CD14-positive monocyte (primary cell): ENCODE results near the gene RAB6A. TPM values are rescaled to one million over a fixed set of nuclear protein-coding genes. Genes with fewer than 3 reads are reported as not detected.

ENCODE experiments used
- DNase-seq, 3 donors: peaks; one replicate each; pipeline ENCODE4 v3.0.0-alpha.2; 2011 to 2022
- H2AFZ ChIP-seq: 2 replicates; pipeline ENCODE4 v1.6.0; 2012; ENCODE audit warnings: mild to moderate bottlenecking, low read depth, low read length, inconsistent platforms; ENCODE audit not compliant: insufficient read depth, poor library complexity, severe bottlenecking
- H3K27ac ChIP-seq, 2 donors: 1 replicate in 1 of 2; 2 replicates in 1 of 2; pipeline ENCODE4 v1.5.1; 2012 to 2013; ENCODE audit warnings: low read length in 2 of 2, control low read depth in 1 of 2, inconsistent platforms in 1 of 2, low read depth in 1 of 2, mild to moderate bottlenecking in 1 of 2
- H3K27me3 ChIP-seq, 2 donors: one replicate each; pipeline versions ENCODE4 v1.6.0 to v1.6.1; 2011 to 2013; ENCODE audit warnings: low read length in 2 of 2; ENCODE audit not compliant: control insufficient read depth in 2 of 2, insufficient read depth in 2 of 2
- H3K36me3 ChIP-seq, 2 donors: replicated peaks in 1 of 2; 1 replicate in 1 of 2; 2 replicates in 1 of 2; pipeline versions ENCODE4 v1.5.1 to v1.6.1; 2012 to 2013; ENCODE audit warnings: low read length in 2 of 2, control low read depth in 1 of 2, inconsistent platforms in 1 of 2, mild to moderate bottlenecking in 1 of 2; ENCODE audit not compliant: insufficient read depth in 2 of 2, control insufficient read depth in 1 of 2
- H3K4me1 ChIP-seq, 2 donors: 1 replicate in 1 of 2; 2 replicates in 1 of 2; pipeline versions ENCODE4 v1.5.1 to v1.6.1; 2012 to 2013; ENCODE audit warnings: low read length in 2 of 2, control low read depth in 1 of 2, inconsistent platforms in 1 of 2, mild to moderate bottlenecking in 1 of 2, moderate library complexity in 1 of 2; ENCODE audit not compliant: insufficient read depth in 2 of 2, control insufficient read depth in 1 of 2
- H3K4me2 ChIP-seq: replicated peaks from 2 replicates; pipeline ENCODE3; 2012; ENCODE audit warnings: low read length, moderate library complexity, mild to moderate bottlenecking; ENCODE audit not compliant: poor library complexity, severe bottlenecking; ENCODE audit errors: extremely low read depth
- H3K4me3 ChIP-seq, 3 experiments: fragments of 200-600 bp in 1 of 3; sonication (generic) in 1 of 3; replicated peaks in 1 of 3; 1 replicate in 2 of 3; 2 replicates in 1 of 3; pipeline ENCODE4 v1.5.1; 2011 to 2013; ENCODE audit warnings: low read length in 3 of 3, mild to moderate bottlenecking in 3 of 3, control low read depth in 2 of 3, low read depth in 2 of 3, inconsistent platforms in 1 of 3, moderate library complexity in 1 of 3
- H3K79me2 ChIP-seq: 2 replicates; pipeline ENCODE4 v1.6.0; 2012; ENCODE audit warnings: mild to moderate bottlenecking, control low read depth, inconsistent platforms, low read length, moderate library complexity; ENCODE audit not compliant: insufficient read depth
- H3K9ac ChIP-seq: 2 replicates; pipeline ENCODE4 v1.6.0; 2017; ENCODE audit warnings: low read length, mild to moderate bottlenecking; ENCODE audit not compliant: insufficient read depth, poor library complexity, severe bottlenecking
- H3K9me3 ChIP-seq, 2 donors: replicated peaks in 1 of 2; 1 replicate in 1 of 2; 2 replicates in 1 of 2; pipeline versions ENCODE4 v1.5.1 to v1.6.1; 2012 to 2013; ENCODE audit warnings: low read length in 2 of 2, control low read depth in 1 of 2; ENCODE audit not compliant: control insufficient read depth in 1 of 2, insufficient read depth in 1 of 2
- H4K20me1 ChIP-seq: 2 replicates; pipeline ENCODE4 v1.6.0; 2012; ENCODE audit warnings: mild to moderate bottlenecking, low read length, control low read depth, moderate library complexity; ENCODE audit not compliant: insufficient read depth
- H3K27ac Mint-ChIP-seq, 7 donors: one replicate each; pipeline ENCODE4 v1.8.0; 2020; ENCODE audit warnings: mild to moderate bottlenecking in 7 of 7, mixed read lengths in 7 of 7, moderate library complexity in 6 of 7, inconsistent platforms in 2 of 7
- H3K27me3 Mint-ChIP-seq, 3 donors: one replicate each; pipeline ENCODE4 v1.8.0; 2021 to 2022; ENCODE audit warnings: low read depth in 3 of 3, mild to moderate bottlenecking in 3 of 3, mixed read lengths in 3 of 3, moderate library complexity in 3 of 3, inconsistent platforms in 1 of 3
- H3K36me3 Mint-ChIP-seq, 2 donors: one replicate each; pipeline ENCODE4 v1.8.0; 2020; ENCODE audit warnings: mixed read lengths in 2 of 2, inconsistent platforms in 1 of 2, mild to moderate bottlenecking in 1 of 2
- H3K4me1 Mint-ChIP-seq: one replicate; pipeline ENCODE4 v1.8.0; 2020; ENCODE audit warnings: mild to moderate bottlenecking, mixed read lengths
- H3K4me3 Mint-ChIP-seq, 2 donors: one replicate each; pipeline ENCODE4 v1.8.0; 2020; ENCODE audit warnings: mild to moderate bottlenecking in 2 of 2, mixed read lengths in 2 of 2, moderate library complexity in 1 of 2
- H3K9me3 Mint-ChIP-seq, 7 donors: one replicate each; pipeline ENCODE4 v1.8.0; 2020 to 2022; ENCODE audit warnings: mixed read lengths in 7 of 7, mild to moderate bottlenecking in 6 of 7, moderate library complexity in 6 of 7, inconsistent platforms in 2 of 7
- WGBS: methylation state at CpG from one replicate; pipeline ENCODE4 v1.1.5; 2013; ENCODE audit warnings: missing lambda C conversion rate; ENCODE audit not compliant: insufficient coverage; 5-methylcytosine and 5-hydroxymethylcytosine counted together
- intact Hi-C, 2 donors: fragments of 100-400 bp; cut with micrococcal nuclease; formaldehyde crosslinking; loops; one replicate each; pipeline versions ENCODE4 v1.15.0 to v1.15.1; 2023
- polyA plus RNA-seq, 3 donors: library from polyadenylated mRNA; depleted of rRNA in 1 of 3; unstranded in 2 of 3; stranded (reverse) in 1 of 3; fragments of 300-500 nt in 2 of 3; fragments of >200 nt in 1 of 3; fragmentation: Illumina TruSeq in 2 of 3; gene quantifications; 1 replicate in 2 of 3; 2 replicates in 1 of 3; pipeline ENCODE4 v1.2.3, GENCODE V29; 2012 to 2021
- TF ChIP-seq, protein P1 (sequence below): fragments of 200-600 bp; IDR thresholded peaks from one replicate; pipeline ENCODE4 v1.8.0; 2022; ENCODE audit warnings: antibody characterized with exemption, mild to moderate bottlenecking

RAB6A gene
- polyA plus RNA-seq, 3 donors: 38.3 to 91.3 (median 78.6) TPM

DNA sequence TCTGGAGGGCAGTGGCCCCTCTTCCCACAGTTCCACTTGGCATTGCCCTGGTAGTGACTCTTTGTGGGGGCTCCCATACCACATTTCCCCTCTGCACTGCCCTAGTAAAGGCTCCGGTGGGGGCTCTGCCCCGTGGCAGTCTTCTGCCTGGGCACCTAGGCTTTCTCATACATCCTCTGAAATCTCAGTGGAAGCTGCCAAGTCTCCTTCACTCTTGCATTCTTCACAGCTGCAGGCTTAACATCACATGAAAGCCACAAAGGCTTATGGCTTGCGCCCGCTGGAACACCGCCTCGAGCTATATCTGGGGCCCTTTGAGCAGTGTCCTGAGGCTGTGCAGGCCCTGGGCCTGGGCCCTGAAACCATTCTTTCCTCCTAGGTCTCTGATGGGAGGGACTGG is 89.2 kb downstream of the RAB6A start:
- 96% methylated on average over 6 of the region's 6 CpGs for WGBS
- no peak overlapping the region for H3K27ac Mint-ChIP-seq

DNA sequence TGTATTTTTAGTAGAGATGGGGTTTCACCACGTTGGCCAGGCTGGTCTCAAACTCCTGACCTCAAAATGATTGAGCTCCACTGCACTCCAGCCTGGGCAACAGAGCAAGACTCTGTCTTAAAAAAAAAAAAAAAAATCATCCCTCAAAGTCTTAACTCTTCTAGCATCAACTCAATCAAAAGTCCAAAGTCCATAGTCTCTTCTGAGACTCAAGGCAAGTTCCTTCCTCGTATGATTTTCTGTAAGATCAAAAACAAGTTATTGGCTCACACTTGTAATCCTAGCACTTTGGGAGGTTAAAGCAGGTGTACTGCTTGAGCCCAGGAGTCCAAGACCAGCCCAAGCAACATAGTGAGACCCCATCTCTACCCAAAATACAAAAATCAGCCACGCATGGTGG is 90.1 kb downstream of the RAB6A start:
- no peaks in the 10 kb centered on the region for H3K4me1 ChIP-seq
- no peaks in the 10 kb centered on the region for H3K27me3 Mint-ChIP-seq
- no peaks in the 10 kb centered on the region for H3K27me3 ChIP-seq
- no peak overlapping the region for H3K9ac ChIP-seq
- no peak for DNase-seq
- no peak overlapping the region for H3K27ac Mint-ChIP-seq
- H3K79me2 ChIP-seq: no peaks in the 10 kb centered on the region
- H3K27ac ChIP-seq: no peak overlapping the region
- 100% methylated on average over 1 of the region's 3 CpGs for WGBS
- intact Hi-C loops: no loop called here
- TF ChIP-seq, protein P1, sequence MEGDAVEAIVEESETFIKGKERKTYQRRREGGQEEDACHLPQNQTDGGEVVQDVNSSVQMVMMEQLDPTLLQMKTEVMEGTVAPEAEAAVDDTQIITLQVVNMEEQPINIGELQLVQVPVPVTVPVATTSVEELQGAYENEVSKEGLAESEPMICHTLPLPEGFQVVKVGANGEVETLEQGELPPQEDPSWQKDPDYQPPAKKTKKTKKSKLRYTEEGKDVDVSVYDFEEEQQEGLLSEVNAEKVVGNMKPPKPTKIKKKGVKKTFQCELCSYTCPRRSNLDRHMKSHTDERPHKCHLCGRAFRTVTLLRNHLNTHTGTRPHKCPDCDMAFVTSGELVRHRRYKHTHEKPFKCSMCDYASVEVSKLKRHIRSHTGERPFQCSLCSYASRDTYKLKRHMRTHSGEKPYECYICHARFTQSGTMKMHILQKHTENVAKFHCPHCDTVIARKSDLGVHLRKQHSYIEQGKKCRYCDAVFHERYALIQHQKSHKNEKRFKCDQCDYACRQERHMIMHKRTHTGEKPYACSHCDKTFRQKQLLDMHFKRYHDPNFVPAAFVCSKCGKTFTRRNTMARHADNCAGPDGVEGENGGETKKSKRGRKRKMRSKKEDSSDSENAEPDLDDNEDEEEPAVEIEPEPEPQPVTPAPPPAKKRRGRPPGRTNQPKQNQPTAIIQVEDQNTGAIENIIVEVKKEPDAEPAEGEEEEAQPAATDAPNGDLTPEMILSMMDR: no peak
- no peak overlapping the region for H3K4me2 ChIP-seq
- peaks cover 0 to 6% of the 10 kb centered on the region in 2 donors for H3K36me3 ChIP-seq
- H3K36me3 Mint-ChIP-seq: peaks cover 7 to 10% of the 10 kb centered on the region in 2 donors
- peaks cover 3% of the 10 kb centered on the region for H3K4me1 Mint-ChIP-seq
- no peaks in the 10 kb centered on the region for H3K9me3 ChIP-seq
- peaks cover 0 to 4% (median 0%) of the 10 kb centered on the region in 7 donors for H3K9me3 Mint-ChIP-seq
- no peak overlapping the region for H2AFZ ChIP-seq
- no peak overlapping the region for H3K4me3 ChIP-seq
- H4K20me1 ChIP-seq: no peaks in the 10 kb centered on the region
- H3K4me3 Mint-ChIP-seq: no peak overlapping the region

More for the DNA sequence above, 89.2 kb downstream of the RAB6A start:
- TF ChIP-seq, protein P1: no peak
- peaks cover 3% of the 10 kb centered on the region for H3K4me1 Mint-ChIP-seq
- H3K4me3 Mint-ChIP-seq: no peak overlapping the region
- Histone ChIP-seq H2AFZ (no peak overlapping the region), H3K4me3 (no peak overlapping the region), H3K4me2 (no peak overlapping the region), H3K4me1 (no peaks in the 10 kb centered on the region), H3K27me3 (no peaks in the 10 kb centered on the region), H3K27ac (no peak overlapping the region), H3K9me3 (no peaks in the 10 kb centered on the region), H3K79me2 (no peaks in the 10 kb centered on the region), H4K20me1 (no peaks in the 10 kb centered on the region), H3K9ac (no peak overlapping the region), H3K36me3 (peaks cover 0 to 11% of the 10 kb centered on the region in 2 donors)
- no peaks in the 10 kb centered on the region for H3K27me3 Mint-ChIP-seq
- DNase-seq: no peak
- intact Hi-C loops: no loop called here
- peaks cover 0 to 4% (median 0%) of the 10 kb centered on the region in 7 donors for H3K9me3 Mint-ChIP-seq
- peaks cover 12 to 16% of the 10 kb centered on the region in 2 donors for H3K36me3 Mint-ChIP-seq
